Peyer's patch (tissue), 4 donors: ENCODE measurements around the gene ITGA8.
"Not testable (repeated sequence)": the region's sequence is repeated elsewhere in the genome, so short reads cannot be mapped to it uniquely, and the experiment has no call there.

Source experiments
- CTCF ChIP-seq, 6 experiments: fragments of 450-650 bp in 4 of 6; fragments of 200-600 bp in 2 of 6; sonication (generic) in 1 of 6; IDR thresholded peaks; one replicate each; pipeline ENCODE4 v1.5.1; 2017 to 2019; ENCODE audit warnings: antibody characterized with exemption in 6 of 6, mild to moderate bottlenecking in 3 of 6, moderate library complexity in 1 of 6
- POLR2A ChIP-seq, 2 donors: fragments of 450-650 bp; IDR thresholded peaks; one replicate each; pipeline ENCODE4 v1.5.1; 2017; ENCODE audit warnings: antibody characterized with exemption in 2 of 2, mild to moderate bottlenecking in 2 of 2, moderate library complexity in 2 of 2

DNA sequence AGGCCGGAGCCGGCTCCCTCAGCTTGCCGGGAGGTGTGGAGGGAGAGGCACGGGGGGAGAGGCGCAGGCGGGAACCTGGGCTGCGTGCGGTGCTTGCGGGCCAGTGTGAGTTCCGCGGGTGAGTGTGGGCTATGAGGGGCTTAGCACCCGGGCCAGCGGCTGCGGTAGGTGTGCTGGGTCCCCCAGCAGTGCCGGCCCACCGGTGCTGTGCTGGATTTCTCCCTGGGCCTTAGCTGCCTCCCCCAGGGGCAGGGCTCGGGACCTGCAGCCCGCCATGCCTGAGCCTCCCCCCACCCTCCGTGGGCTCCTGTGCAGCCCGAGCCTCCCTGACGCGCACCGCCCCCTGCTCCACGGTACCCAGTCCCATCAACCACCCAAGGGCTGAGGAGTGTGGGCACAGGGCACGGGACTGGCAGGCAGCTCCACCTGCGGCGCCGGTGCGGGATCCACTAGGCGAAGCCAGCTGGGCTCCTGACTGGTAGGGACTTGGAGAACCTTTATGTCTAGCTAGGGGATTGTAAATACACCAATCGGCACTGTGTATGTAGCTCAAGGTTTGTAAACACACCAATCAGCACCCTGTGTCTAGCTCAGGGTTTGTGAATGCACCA lies 184.7 kb downstream of the ITGA8 start:
- TF ChIP-seq CTCF, POLR2A (IDR thresholded peaks at IDR 0.05): not testable (repeated sequence)
